Right cardiac atrium (tissue), 5 donors: Measurements from ENCODE around the gene FLG2. TPM values are rescaled to one million over a fixed set of nuclear protein-coding genes. Genes with fewer than 3 reads are reported as not detected.

Experiments used
- polyA plus RNA-seq: library from polyadenylated mRNA; stranded (reverse); fragments of 200-250 nt; gene quantifications from one replicate; pipeline ENCODE4 v1.2.3, GENCODE V29; 2013
- total RNA-seq, 4 donors: library from RNA; stranded (reverse); fragmentation: NEBNext Ultra II Directional; extraction: Animal tissue kit (Norgen Biotek cat#: 25700); gene quantifications; one replicate each; pipeline ENCODE4 v1.2.1, GENCODE V29; 2021
- donor health status: healthy with polysubstance abuse.
- donor health status: DM: no; HTN: yes; CAD: no.
- donor health status: DM: no; HTN: no; CAD: no.
- donor health status: DM: no; HTN: yes; CAD: no; lungs with severe emphysema.
- donor health status: DM: yes; HTN: yes; CAD: no.

FLG2 gene
- total and polyA plus RNA-seq, 5 donors = not detected

Other genes starting within 250 kb of the FLG2 start
- gene TCHH, start 244.6 kb downstream of the FLG2 start, total RNA-seq = under 1 TPM; 0.03 to 0.11 (median 0.10) TPM
- gene TCHH, start 244.6 kb downstream of the FLG2 start, polyA plus RNA-seq = 0.09 TPM
- not detected for gene RPTN, start 200.8 kb downstream of the FLG2 start, total RNA-seq
- not detected for gene RPTN, start 200.8 kb downstream of the FLG2 start, polyA plus RNA-seq
- not detected for gene HRNR, start 135.8 kb downstream of the FLG2 start, total RNA-seq
- 0.02 TPM for gene HRNR, start 135.8 kb downstream of the FLG2 start, polyA plus RNA-seq
- gene FLG, start 34.8 kb downstream of the FLG2 start, total RNA-seq = not detected
- 0.05 TPM for gene FLG, start 34.8 kb downstream of the FLG2 start, polyA plus RNA-seq
- gene CRNN, start 54.3 kb upstream of the FLG2 start, total RNA-seq = not detected
- gene CRNN, start 54.3 kb upstream of the FLG2 start, polyA plus RNA-seq = 0.14 TPM
- gene LCE5A, start 150.8 kb upstream of the FLG2 start, total RNA-seq = not detected
- not detected for gene LCE5A, start 150.8 kb upstream of the FLG2 start, polyA plus RNA-seq
- not detected for gene CRCT1, start 154.5 kb upstream of the FLG2 start, total RNA-seq
- gene CRCT1, start 154.5 kb upstream of the FLG2 start, polyA plus RNA-seq = not detected
- gene LCE3E, start 206.8 kb upstream of the FLG2 start, total RNA-seq = not detected
- gene LCE3E, start 206.8 kb upstream of the FLG2 start, polyA plus RNA-seq = not detected
- gene LCE3D, start 220.5 kb upstream of the FLG2 start, total RNA-seq = not detected
- not detected for gene LCE3D, start 220.5 kb upstream of the FLG2 start, polyA plus RNA-seq
- gene LCE3C, start 240.2 kb upstream of the FLG2 start, total RNA-seq = not detected
- not detected for gene LCE3C, start 240.2 kb upstream of the FLG2 start, polyA plus RNA-seq